DOHH2 (cell line): Measurements from ENCODE around the gene C13orf46.

Source experiments
- H3F3A ChIP-seq: fragments of 200-600 bp; sonication (generic), shearing (Covaris generic); 2 replicates; pipeline ENCODE4 v1.6.0; 2016; ENCODE audit warnings: antibody characterized with exemption, mild to moderate bottlenecking; ENCODE audit not compliant: control insufficient read depth, insufficient read depth
- H3K27ac ChIP-seq: fragments of 200-600 bp; sonication (generic); 2 replicates; pipeline ENCODE4 v1.5.1; 2014; ENCODE audit warnings: low read depth, mild to moderate bottlenecking, low read length, moderate library complexity
- H3K27me3 ChIP-seq: fragments of 200-600 bp; sonication (generic); 2 replicates; pipeline ENCODE4 v1.6.1; 2014; ENCODE audit warnings: mild to moderate bottlenecking, low read length, mixed read lengths; ENCODE audit not compliant: control insufficient read depth
- H3K36me3 ChIP-seq: fragments of 200-600 bp; sonication (generic); 2 replicates; pipeline ENCODE4 v1.6.1; 2014; ENCODE audit warnings: mild to moderate bottlenecking, low read length, moderate library complexity, mixed read lengths; ENCODE audit not compliant: control insufficient read depth
- H3K4me1 ChIP-seq: fragments of 200-600 bp; sonication (generic); 2 replicates; pipeline ENCODE4 v1.6.1; 2014; ENCODE audit warnings: mild to moderate bottlenecking, low read length, mixed read lengths; ENCODE audit not compliant: control insufficient read depth
- H3K4me2 ChIP-seq: fragments of 200-600 bp; sonication (generic); 2 replicates; pipeline ENCODE4 v1.6.0; 2014; ENCODE audit warnings: mild to moderate bottlenecking, low read length, moderate library complexity
- H3K4me3 ChIP-seq: fragments of 200-600 bp; sonication (generic); 2 replicates; pipeline ENCODE4 v1.5.1; 2014; ENCODE audit warnings: mild to moderate bottlenecking, low read length, mixed read lengths
- H3K79me2 ChIP-seq: fragments of 200-600 bp; sonication (generic); 2 replicates; pipeline ENCODE4 v1.6.1; 2014; ENCODE audit warnings: mild to moderate bottlenecking, low read length, mixed read lengths; ENCODE audit not compliant: control insufficient read depth
- H3K9me2 ChIP-seq: fragments of 200-600 bp; sonication (generic); replicated peaks from 2 replicates; pipeline ENCODE4 v1.6.1; 2014; ENCODE audit warnings: mild to moderate bottlenecking, low read length, mixed read lengths; ENCODE audit not compliant: control insufficient read depth
- H3K9me3 ChIP-seq: fragments of 200-600 bp; sonication (generic); 2 replicates; pipeline ENCODE4 v1.6.1; 2014; ENCODE audit warnings: antibody characterized with exemption, low read length, mixed read lengths; ENCODE audit not compliant: control insufficient read depth, insufficient read depth
- H4K20me1 ChIP-seq: fragments of 200-600 bp; sonication (generic); 2 replicates; pipeline ENCODE4 v1.6.0; 2014; ENCODE audit warnings: low read depth, mild to moderate bottlenecking, antibody characterized with exemption, low read length, moderate library complexity; ENCODE audit not compliant: control insufficient read depth, insufficient read depth
- CTCF ChIP-seq: fragments of 200-600 bp; sonication (generic); IDR thresholded peaks from one replicate; pipeline ENCODE4 v1.5.1; 2014; ENCODE audit warnings: antibody characterized with exemption, mild to moderate bottlenecking, low read depth, low read length; ENCODE audit not compliant: poor library complexity, severe bottlenecking
- EZH2phosphoT487 ChIP-seq: fragments of 200-600 bp; sonication (generic); IDR thresholded peaks from 2 replicates; pipeline ENCODE4 v1.6.1; 2017; ENCODE audit warnings: borderline replicate concordance, mild to moderate bottlenecking, antibody characterized with exemption, low read length, moderate library complexity, mixed read lengths

C13orf46 gene

GRCh38 chr13:113979791-113980471 is 6.1 kb upstream of the C13orf46 start:
- Histone ChIP-seq H4K20me1 (no peaks in the 10 kb centered on the region), H3K9me2 (no peaks in the 10 kb centered on the region), H3K9me3 (no peaks in the 10 kb centered on the region), H3K27me3 (no peaks in the 10 kb centered on the region), H3K27ac (no peak overlapping the region), H3K36me3 (no peaks in the 10 kb centered on the region), H3K4me2 (no peak overlapping the region), H3F3A (no peaks in the 10 kb centered on the region), H3K79me2 (no peaks in the 10 kb centered on the region), H3K4me1 (no peaks in the 10 kb centered on the region), H3K4me3 (no peak overlapping the region)
- TF ChIP-seq CTCF (no peak), EZH2phosphoT487 (no peak)

- Histone ChIP-seq H3F3A (no peaks in the 10 kb centered on the region), H3K27me3 (no peaks in the 10 kb centered on the region), H3K9me2 (no peaks in the 10 kb centered on the region), H3K36me3 (no peaks in the 10 kb centered on the region), H3K27ac (no peak overlapping the region), H3K9me3 (no peaks in the 10 kb centered on the region), H3K79me2 (no peaks in the 10 kb centered on the region), H3K4me2 (no peak overlapping the region), H3K4me1 (no peaks in the 10 kb centered on the region), H3K4me3 (no peak overlapping the region), H4K20me1 (no peaks in the 10 kb centered on the region)
- no peak for TF ChIP-seq EZH2phosphoT487
- TF ChIP-seq CTCF = no peak
Measured at GRCh38 chr13:113978741-113979481, 5.0 kb upstream of the C13orf46 start.

GRCh38 chr13:113977976-113978375 is 4.1 kb upstream of the C13orf46 start:
- Histone ChIP-seq H3K9me3 (no peaks in the 10 kb centered on the region), H3K27ac (no peak overlapping the region), H3K27me3 (no peaks in the 10 kb centered on the region), H4K20me1 (no peaks in the 10 kb centered on the region), H3K36me3 (no peaks in the 10 kb centered on the region), H3F3A (no peaks in the 10 kb centered on the region), H3K4me1 (no peaks in the 10 kb centered on the region), H3K9me2 (no peaks in the 10 kb centered on the region), H3K4me3 (no peak overlapping the region), H3K4me2 (no peak overlapping the region), H3K79me2 (no peaks in the 10 kb centered on the region)
- TF ChIP-seq CTCF (no peak), EZH2phosphoT487 (no peak)
